SK-N-SH (cell line): ENCODE data around the gene KIAA0232. TPM values are rescaled to one million over a fixed set of nuclear protein-coding genes. Genes with fewer than 3 reads are reported as not detected.

Experiments used
- CTCF ChIA-PET: fragments of 300-600, 350-600 bp; formaldehyde crosslinking; extraction: SDS; loops from one replicate; lab custom pipeline; 2021; lab: Yijun Ruan, JAX
- POLR2A ChIA-PET: fragments of 350-600 bp; sonication (Branson Sonifier 250); formaldehyde crosslinking; extraction: SDS; loops from one replicate; lab custom pipeline; 2020; ENCODE audit warnings: antibody characterized with exemption, inconsistent platforms; lab: Yijun Ruan, JAX
- DNase-seq: peaks from one replicate; pipeline ENCODE4 v3.0.0; 2012
- H2AFZ ChIP-seq: fragments of 200-600 bp; sonication (generic); 2 replicates; pipeline ENCODE4 v1.8.1; 2016; ENCODE audit warnings: antibody characterized with exemption, mild to moderate bottlenecking, low read depth
- H3F3A ChIP-seq: fragments of 200-600 bp; sonication (generic); replicated peaks from 2 replicates; pipeline ENCODE3; 2016; ENCODE audit warnings: antibody characterized with exemption, mild to moderate bottlenecking; ENCODE audit not compliant: insufficient read depth
- H3K27ac ChIP-seq, 2 experiments: fragments of 200-500 bp in 1 of 2; fragments of 200-600 bp in 1 of 2; sonication (Bioruptor generic) in 1 of 2; sonication (generic), shearing (Covaris generic) in 1 of 2; 2 replicates each; pipeline versions ENCODE4 v1.5.1 to v1.6.1; 2014 to 2016; ENCODE audit warnings: low read depth in 2 of 2, inconsistent platforms in 1 of 2, low read length in 1 of 2, mild to moderate bottlenecking in 1 of 2, mixed read lengths in 1 of 2
- H3K27me3 ChIP-seq: fragments of 200-600 bp; sonication (generic), shearing (Covaris generic); 2 replicates; pipeline ENCODE4 v1.6.1; 2016; ENCODE audit warnings: mixed run types; ENCODE audit not compliant: insufficient read depth
- H3K36me3 ChIP-seq, 2 experiments: fragments of 200-500 bp in 1 of 2; fragments of 200-600 bp in 1 of 2; sonication (Bioruptor generic) in 1 of 2; sonication (generic) in 1 of 2; replicated peaks in 1 of 2; 2 replicates each; pipeline versions ENCODE3 to v1.5.1; 2014 to 2016; ENCODE audit warnings: low read length in 1 of 2, mild to moderate bottlenecking in 1 of 2; ENCODE audit not compliant: insufficient read depth in 2 of 2, control insufficient read depth in 1 of 2
- H3K4me1 ChIP-seq, 2 experiments: fragments of 200-500 bp in 1 of 2; fragments of 200-600 bp in 1 of 2; sonication (Bioruptor generic) in 1 of 2; sonication (generic), shearing (Covaris generic) in 1 of 2; 2 replicates each; pipeline versions ENCODE4 v1.5.1 to v1.6.1; 2014 to 2016; ENCODE audit warnings: low read depth in 1 of 2, low read length in 1 of 2, mixed run types in 1 of 2; ENCODE audit not compliant: insufficient read depth in 2 of 2, control insufficient read depth in 1 of 2
- H3K4me2 ChIP-seq: fragments of 200-600 bp; sonication (generic), shearing (Covaris generic); 2 replicates; pipeline ENCODE4 v1.6.1; 2017; ENCODE audit warnings: mixed run types
- H3K4me3 ChIP-seq, 2 experiments: fragments of 200-500 bp in 1 of 2; fragments of 200-600 bp in 1 of 2; sonication (Bioruptor generic) in 1 of 2; sonication (generic), shearing (Covaris generic) in 1 of 2; 2 replicates each; pipeline versions ENCODE4 v1.5.1 to v1.8.1; 2014 to 2016; ENCODE audit warnings: low read depth in 2 of 2, inconsistent platforms in 1 of 2, low read length in 1 of 2, mild to moderate bottlenecking in 1 of 2, mixed read lengths in 1 of 2, moderate library complexity in 1 of 2
- H3K79me2 ChIP-seq: fragments of 200-600 bp; sonication (generic); 2 replicates; pipeline ENCODE4 v1.8.1; 2017; ENCODE audit warnings: mild to moderate bottlenecking; ENCODE audit not compliant: insufficient read depth
- H3K9ac ChIP-seq: fragments of 200-600 bp; sonication (generic); 2 replicates; pipeline ENCODE4 v1.6.1; 2017; ENCODE audit warnings: mixed run types
- H3K9me2 ChIP-seq: fragments of 200-600 bp; sonication (generic); 2 replicates; pipeline ENCODE4 v1.6.1; 2017; ENCODE audit warnings: mixed run types
- H3K9me3 ChIP-seq: fragments of 200-600 bp; sonication (generic); 2 replicates; pipeline ENCODE4 v1.6.1; 2017; ENCODE audit warnings: mixed run types, mild to moderate bottlenecking, moderate library complexity
- H4K20me1 ChIP-seq: fragments of 200-600 bp; sonication (generic); 2 replicates; pipeline ENCODE4 v1.6.1; 2017; ENCODE audit warnings: mild to moderate bottlenecking, mixed run types; ENCODE audit not compliant: insufficient read depth
- CHD2 ChIP-seq: fragments of 150-350 bp; IDR thresholded peaks from 2 replicates; pipeline ENCODE4 v1.6.1; 2018; ENCODE audit warnings: low read length; ENCODE audit not compliant: partially characterized antibody
- EZH2phosphoT487 ChIP-seq: fragments of 200-600 bp; sonication (generic); IDR thresholded peaks from 2 replicates; pipeline ENCODE4 v1.6.1; 2017; ENCODE audit warnings: low read depth, mixed run types, mild to moderate bottlenecking, antibody characterized with exemption, moderate library complexity, borderline replicate concordance
- FOXJ3 ChIP-seq: sonication (generic); formaldehyde crosslinking; IDR thresholded peaks from 2 replicates; pipeline ENCODE4 v1.5.1; 2020; ENCODE audit warnings: mild to moderate bottlenecking, missing genetic modification reagents
- GABPA ChIP-seq: IDR thresholded peaks from 2 replicates; pipeline ENCODE4 v1.4.0; 2012; ENCODE audit warnings: low read depth, mild to moderate bottlenecking
- MXI1 ChIP-seq: IDR thresholded peaks from 2 replicates; pipeline ENCODE4 v1.6.1; 2012; ENCODE audit warnings: mild to moderate bottlenecking, low read depth, low read length, improper control_type of control experiment
- POLR2AphosphoS5 ChIP-seq: IDR thresholded peaks from 2 replicates; pipeline ENCODE4 v1.6.1; 2012; ENCODE audit warnings: low read depth, low read length
- RAD21 ChIP-seq: IDR thresholded peaks from 2 replicates; pipeline ENCODE4 v1.6.1; 2012; ENCODE audit warnings: mild to moderate bottlenecking, low read length
- RCOR1 ChIP-seq: fragments of 150-350 bp; IDR thresholded peaks from 2 replicates; pipeline ENCODE4 v1.6.1; 2017; ENCODE audit warnings: antibody characterized with exemption, low read length
- RFX5 ChIP-seq: IDR thresholded peaks from 2 replicates; pipeline ENCODE4 v1.6.1; 2012; ENCODE audit warnings: mild to moderate bottlenecking, improper control_type of control experiment, low read length
- TAF1 ChIP-seq: IDR thresholded peaks from 2 replicates; pipeline ENCODE4 v1.6.1; 2012; ENCODE audit warnings: low read depth, mild to moderate bottlenecking, low read length, moderate library complexity, borderline replicate concordance
- TCF12 ChIP-seq: IDR thresholded peaks from 2 replicates; pipeline ENCODE4 v1.4.0; 2012
- TEAD4 ChIP-seq: IDR thresholded peaks from 2 replicates; pipeline ENCODE4 v1.4.0; 2012; ENCODE audit warnings: mild to moderate bottlenecking, borderline replicate concordance; ENCODE audit not compliant: insufficient read depth
- YY1 ChIP-seq: IDR thresholded peaks from 2 replicates; pipeline ENCODE4 v1.4.0; 2012; ENCODE audit warnings: low read depth, mild to moderate bottlenecking
- WGBS: methylation state at CpG from one replicate; pipeline ENCODE4 v1.1.6; 2017; ENCODE audit warnings: low lambda C conversion rate; 5-methylcytosine and 5-hydroxymethylcytosine counted together
- polyA plus RNA-seq, 3 experiments: library from polyadenylated mRNA; depleted of rRNA; stranded (reverse); fragments of >200 nt; gene quantifications; 2 replicates each; pipeline ENCODE4 v1.2.3, GENCODE V29; 2012
- TF ChIP-seq, protein P1 (sequence below): fragments of 150-350 bp; IDR thresholded peaks from 2 replicates; pipeline ENCODE4 v1.6.1; 2016; ENCODE audit warnings: mild to moderate bottlenecking, low read depth, low read length
- TF ChIP-seq, protein P2 (sequence below): IDR thresholded peaks from 2 replicates; pipeline ENCODE4; 2012
- TF ChIP-seq, protein P3 (sequence below): IDR thresholded peaks from 2 replicates; pipeline ENCODE4 v1.4.0; 2012; ENCODE audit warnings: low read depth
- TF ChIP-seq, protein P4 (sequence below): IDR thresholded peaks from 2 replicates; pipeline ENCODE4 v1.4.0; 2012; ENCODE audit warnings: low read depth, borderline replicate concordance

The KIAA0232 gene
- polyA plus RNA-seq, 1 of the 3 experiments (the other 2 are of a cell fraction): 5.7 TPM

DNA sequence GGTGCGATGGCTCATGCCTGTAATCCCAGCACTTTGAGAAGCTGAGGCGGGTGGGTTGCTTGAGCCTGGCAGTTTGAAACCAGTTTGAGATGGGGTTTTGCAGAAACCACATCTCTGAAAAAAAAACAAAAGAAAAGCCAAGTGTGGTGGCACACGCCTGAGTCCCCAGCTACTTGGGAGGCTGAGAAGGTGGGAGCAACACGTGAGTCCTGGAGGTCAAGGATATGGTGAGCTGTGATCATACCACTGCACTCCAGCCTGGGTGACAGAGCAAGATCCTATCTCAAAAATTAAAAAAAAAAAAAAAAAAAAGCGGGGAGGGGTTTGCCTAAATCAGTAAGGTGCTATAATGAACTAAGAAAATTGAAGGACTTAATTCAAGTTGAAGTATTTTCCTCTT, 68.9 kb downstream of the KIAA0232 start:
- DNase-seq: no peak
- Histone ChIP-seq H3K79me2 (peaks cover 55% of the 10 kb centered on the region; the same call in 1 of the 2 replicates), H3K9ac (no peak overlapping the region), H3K36me3 (peaks cover 14 to 19% of the 10 kb centered on the region in 2 experiments), H3K9me2 (no peaks in the 10 kb centered on the region), H3K4me1 (peaks cover 7 to 8% of the 10 kb centered on the region in 2 experiments; a peak in 3 of 4 replicates), H3K27me3 (no peaks in the 10 kb centered on the region), H3K27ac (no peak overlapping the region), H4K20me1 (no peaks in the 10 kb centered on the region), H3K9me3 (no peaks in the 10 kb centered on the region), H3F3A (peaks cover 3% of the 10 kb centered on the region), H3K4me3 (no peak overlapping the region), H2AFZ (no peak overlapping the region), H3K4me2 (no peak overlapping the region)
- ChIA-PET CTCF (interaction anchor here (5.2 kb wide), 1 partner anchor 22 kb away, joined by 23 read pairs; no protein-coding TSS in a partner anchor), POLR2A (interaction anchor here (0.7 kb wide), 1 partner anchor 17 kb away, joined by 3 read pairs; no protein-coding TSS in a partner anchor)
- no peak for TF ChIP-seq CHD2
- TF ChIP-seq, protein P1, sequence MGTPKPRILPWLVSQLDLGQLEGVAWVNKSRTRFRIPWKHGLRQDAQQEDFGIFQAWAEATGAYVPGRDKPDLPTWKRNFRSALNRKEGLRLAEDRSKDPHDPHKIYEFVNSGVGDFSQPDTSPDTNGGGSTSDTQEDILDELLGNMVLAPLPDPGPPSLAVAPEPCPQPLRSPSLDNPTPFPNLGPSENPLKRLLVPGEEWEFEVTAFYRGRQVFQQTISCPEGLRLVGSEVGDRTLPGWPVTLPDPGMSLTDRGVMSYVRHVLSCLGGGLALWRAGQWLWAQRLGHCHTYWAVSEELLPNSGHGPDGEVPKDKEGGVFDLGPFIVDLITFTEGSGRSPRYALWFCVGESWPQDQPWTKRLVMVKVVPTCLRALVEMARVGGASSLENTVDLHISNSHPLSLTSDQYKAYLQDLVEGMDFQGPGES: no peak
- no peak for TF ChIP-seq RCOR1
- TF ChIP-seq FOXJ3: no peak
- TF ChIP-seq GABPA: no peak
- TF ChIP-seq, protein P2, sequence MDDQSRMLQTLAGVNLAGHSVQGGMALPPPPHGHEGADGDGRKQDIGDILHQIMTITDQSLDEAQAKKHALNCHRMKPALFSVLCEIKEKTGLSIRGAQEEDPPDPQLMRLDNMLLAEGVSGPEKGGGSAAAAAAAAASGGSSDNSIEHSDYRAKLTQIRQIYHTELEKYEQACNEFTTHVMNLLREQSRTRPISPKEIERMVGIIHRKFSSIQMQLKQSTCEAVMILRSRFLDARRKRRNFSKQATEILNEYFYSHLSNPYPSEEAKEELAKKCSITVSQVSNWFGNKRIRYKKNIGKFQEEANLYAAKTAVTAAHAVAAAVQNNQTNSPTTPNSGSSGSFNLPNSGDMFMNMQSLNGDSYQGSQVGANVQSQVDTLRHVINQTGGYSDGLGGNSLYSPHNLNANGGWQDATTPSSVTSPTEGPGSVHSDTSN: no peak
- TF ChIP-seq TEAD4: no peak
- 100% methylated on average over 5 of the region's 5 CpGs for WGBS

DNA sequence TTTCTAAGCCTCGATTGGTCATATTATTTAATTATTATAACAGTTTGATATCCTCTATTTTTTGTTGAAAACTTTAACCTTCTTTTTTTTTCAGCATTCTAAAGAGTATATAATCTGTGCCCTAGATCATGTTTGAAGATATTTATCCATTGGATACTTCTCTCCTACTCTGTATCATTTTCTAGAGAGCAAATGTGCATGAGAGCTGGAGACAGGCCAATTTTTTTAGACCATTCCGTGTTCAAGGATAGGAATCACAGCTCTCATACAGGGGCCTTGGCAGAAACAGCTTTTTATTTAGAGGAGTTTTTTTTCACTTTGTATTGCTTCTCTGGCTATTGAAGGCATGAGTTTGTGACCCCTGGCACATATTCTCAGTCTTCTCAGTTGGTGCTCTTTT, 69.4 kb downstream of the KIAA0232 start:
- H3K4me3 ChIP-seq: no peak overlapping the region

More for the DNA sequence above, 69.4 kb downstream of the KIAA0232 start:
- no peak overlapping the region for H3K27ac ChIP-seq
- H3K4me2 ChIP-seq: no peak overlapping the region
- DNase-seq: no peak
- peaks cover 7 to 8% of the 10 kb centered on the region in 2 experiments; a peak in 3 of 4 replicates for H3K4me1 ChIP-seq
- WGBS: 85% methylated on average over 2 of the region's 2 CpGs
- no peaks in the 10 kb centered on the region for H3K27me3 ChIP-seq
- H3K9me2 ChIP-seq: no peaks in the 10 kb centered on the region
- H3F3A ChIP-seq: peaks cover 3% of the 10 kb centered on the region
- no peaks in the 10 kb centered on the region for H3K9me3 ChIP-seq
- TF ChIP-seq RAD21 (no peak), MXI1 (no peak), TCF12 (no peak), POLR2AphosphoS5 (no peak), YY1 (no peak), EZH2phosphoT487 (no peak), RFX5 (no peak), TAF1 (no peak)
- TF ChIP-seq, protein P3, sequence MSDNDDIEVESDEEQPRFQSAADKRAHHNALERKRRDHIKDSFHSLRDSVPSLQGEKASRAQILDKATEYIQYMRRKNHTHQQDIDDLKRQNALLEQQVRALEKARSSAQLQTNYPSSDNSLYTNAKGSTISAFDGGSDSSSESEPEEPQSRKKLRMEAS: no peak
- TF ChIP-seq, protein P4, sequence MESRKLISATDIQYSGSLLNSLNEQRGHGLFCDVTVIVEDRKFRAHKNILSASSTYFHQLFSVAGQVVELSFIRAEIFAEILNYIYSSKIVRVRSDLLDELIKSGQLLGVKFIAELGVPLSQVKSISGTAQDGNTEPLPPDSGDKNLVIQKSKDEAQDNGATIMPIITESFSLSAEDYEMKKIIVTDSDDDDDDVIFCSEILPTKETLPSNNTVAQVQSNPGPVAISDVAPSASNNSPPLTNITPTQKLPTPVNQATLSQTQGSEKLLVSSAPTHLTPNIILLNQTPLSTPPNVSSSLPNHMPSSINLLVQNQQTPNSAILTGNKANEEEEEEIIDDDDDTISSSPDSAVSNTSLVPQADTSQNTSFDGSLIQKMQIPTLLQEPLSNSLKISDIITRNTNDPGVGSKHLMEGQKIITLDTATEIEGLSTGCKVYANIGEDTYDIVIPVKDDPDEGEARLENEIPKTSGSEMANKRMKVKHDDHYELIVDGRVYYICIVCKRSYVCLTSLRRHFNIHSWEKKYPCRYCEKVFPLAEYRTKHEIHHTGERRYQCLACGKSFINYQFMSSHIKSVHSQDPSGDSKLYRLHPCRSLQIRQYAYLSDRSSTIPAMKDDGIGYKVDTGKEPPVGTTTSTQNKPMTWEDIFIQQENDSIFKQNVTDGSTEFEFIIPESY: no peak
- TF ChIP-seq, protein P2: no peak
- no peak overlapping the region for H2AFZ ChIP-seq
- peaks cover 15 to 20% of the 10 kb centered on the region in 2 experiments for H3K36me3 ChIP-seq
- H4K20me1 ChIP-seq: no peaks in the 10 kb centered on the region
- CTCF ChIA-PET: interaction anchor here (5.2 kb wide), 1 partner anchor 22 kb away, joined by 23 read pairs; no protein-coding TSS in a partner anchor
- peaks cover 54% of the 10 kb centered on the region; the same call in 1 of the 2 replicates for H3K79me2 ChIP-seq
- no peak overlapping the region for H3K9ac ChIP-seq
- POLR2A ChIA-PET: interaction anchor here (0.7 kb wide), 1 partner anchor 17 kb away, joined by 3 read pairs; no protein-coding TSS in a partner anchor
